DOHH2 (cell line): ENCODE measurements around the gene NGEF.

Experiments used
- CTCF ChIP-seq: fragments of 200-600 bp; sonication (generic); IDR thresholded peaks from one replicate; pipeline ENCODE4 v1.5.1; 2014; ENCODE audit warnings: antibody characterized with exemption, mild to moderate bottlenecking, low read depth, low read length; ENCODE audit not compliant: poor library complexity, severe bottlenecking
- EZH2phosphoT487 ChIP-seq: fragments of 200-600 bp; sonication (generic); IDR thresholded peaks from 2 replicates; pipeline ENCODE4 v1.6.1; 2017; ENCODE audit warnings: borderline replicate concordance, mild to moderate bottlenecking, antibody characterized with exemption, low read length, moderate library complexity, mixed read lengths

- TF ChIP-seq CTCF = no peak
- TF ChIP-seq EZH2phosphoT487 = no peak
These were observed 102.7 kb downstream of the NGEF start for GRCh38 chr2:232910376-232910775.
